Activated naive CD4-positive, alpha-beta T cell treated with anti-CD3 and anti-CD28 coated beads, Interleukin-2, amount 50 U/mL, for 24 hours (primary cell): ENCODE results near the gene PDGFC.
"Not testable (repeated sequence)": the region's sequence is repeated elsewhere in the genome, so short reads cannot be mapped to it uniquely, and the experiment has no call there.

Experiments used
- H3K27ac Mint-ChIP-seq: one replicate; pipeline ENCODE4 v1.8.0; 2021; ENCODE audit warnings: mild to moderate bottlenecking, mixed read lengths
- H3K27me3 Mint-ChIP-seq: one replicate; pipeline ENCODE4 v1.8.0; 2021; ENCODE audit warnings: mixed read lengths
- H3K36me3 Mint-ChIP-seq: one replicate; pipeline ENCODE4 v1.8.0; 2021; ENCODE audit warnings: mixed read lengths
- H3K4me1 Mint-ChIP-seq: one replicate; pipeline ENCODE4 v1.8.0; 2021; ENCODE audit warnings: mixed read lengths
- H3K4me3 Mint-ChIP-seq: one replicate; pipeline ENCODE4 v1.8.0; 2021; ENCODE audit warnings: mild to moderate bottlenecking, mixed read lengths
- H3K9me3 Mint-ChIP-seq: one replicate; pipeline ENCODE4 v1.8.0; 2021; ENCODE audit warnings: mixed read lengths

PDGFC gene

GRCh38 chr4:156948738-156949137, 22.9 kb downstream of the PDGFC start:
- Mint-ChIP-seq H3K27ac (no peak overlapping the region), H3K4me3 (no peak overlapping the region), H3K27me3 (no peaks in the 10 kb centered on the region), H3K36me3 (no peaks in the 10 kb centered on the region), H3K4me1 (no peaks in the 10 kb centered on the region), H3K9me3 (no peaks in the 10 kb centered on the region)

GRCh38 chr4:156948133-156948532, 23.5 kb downstream of the PDGFC start:
- Mint-ChIP-seq H3K27ac (no peak overlapping the region), H3K9me3 (no peaks in the 10 kb centered on the region), H3K4me1 (no peaks in the 10 kb centered on the region), H3K36me3 (no peaks in the 10 kb centered on the region), H3K4me3 (no peak overlapping the region), H3K27me3 (no peaks in the 10 kb centered on the region)

DNA sequence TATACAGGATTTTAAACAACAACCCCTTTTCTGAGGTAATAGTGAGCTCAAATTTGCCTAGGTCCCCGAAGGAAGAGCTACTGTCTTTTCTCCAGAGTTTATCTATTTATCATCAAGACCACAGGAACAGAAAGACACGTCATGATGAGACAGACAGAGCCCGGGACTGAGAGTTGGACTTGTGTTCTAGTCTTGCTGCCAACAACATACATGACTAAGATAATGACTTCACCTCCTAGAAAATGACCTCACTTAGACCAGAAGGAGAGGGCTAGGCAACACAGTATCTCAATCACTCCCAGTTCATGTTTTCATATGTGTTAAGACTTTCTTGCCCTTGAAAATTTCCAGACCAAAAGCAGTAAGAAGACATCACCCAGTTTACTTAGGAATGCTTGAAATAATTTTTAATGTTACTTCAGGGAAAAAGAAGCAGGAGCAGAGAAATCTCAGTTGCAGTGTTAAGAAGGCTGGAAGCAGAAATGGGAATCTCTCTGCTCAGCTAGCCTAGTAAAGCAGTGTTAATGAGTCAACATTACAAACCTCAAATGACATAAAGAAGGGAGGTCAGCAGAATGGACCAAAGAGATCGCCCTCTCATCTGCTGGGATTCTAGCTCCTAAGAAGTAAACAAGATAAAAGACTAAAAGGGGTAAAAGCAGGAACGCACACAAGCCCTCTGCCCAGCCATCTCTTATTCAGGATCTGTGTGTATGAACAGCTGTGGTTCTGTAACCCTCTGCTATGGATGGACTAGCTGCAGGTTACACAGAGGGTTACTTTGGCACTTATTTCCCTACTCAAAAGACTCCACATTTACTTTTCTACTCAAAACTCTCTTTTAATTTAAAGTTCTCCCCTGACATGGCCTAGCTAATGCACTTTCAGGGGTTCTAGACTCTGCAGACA, 24.8 kb downstream of the PDGFC start:
- H3K9me3 Mint-ChIP-seq, result no peaks in the 10 kb centered on the region
- no peaks in the 10 kb centered on the region for H3K27me3 Mint-ChIP-seq
- H3K4me1 Mint-ChIP-seq, result no peaks in the 10 kb centered on the region
- H3K4me3 Mint-ChIP-seq, result no peak overlapping the region
- no peak overlapping the region for H3K27ac Mint-ChIP-seq
- no peaks in the 10 kb centered on the region for H3K36me3 Mint-ChIP-seq

DNA sequence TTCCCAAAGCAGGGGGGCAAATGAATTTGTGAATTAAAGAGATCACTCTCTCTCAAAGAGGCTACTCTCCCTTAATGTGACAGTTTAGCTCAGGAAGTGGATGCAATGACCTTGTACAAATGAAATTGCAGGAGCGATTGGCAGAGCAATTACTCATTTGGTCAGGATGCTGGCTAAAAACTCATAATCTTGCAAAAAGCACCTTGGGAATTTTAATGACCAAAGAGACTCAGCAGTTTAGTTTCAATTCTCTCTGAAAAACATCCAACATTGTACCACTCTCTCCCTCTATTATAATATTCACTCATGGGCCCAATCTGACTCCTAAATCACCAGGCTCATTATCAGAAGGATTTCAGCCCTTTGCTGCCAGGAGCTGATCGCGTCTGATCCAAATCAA, 26.1 kb downstream of the PDGFC start:
- H3K4me1 Mint-ChIP-seq, result no peaks in the 10 kb centered on the region
- H3K27me3 Mint-ChIP-seq, result no peaks in the 10 kb centered on the region
- H3K27ac Mint-ChIP-seq, result no peak overlapping the region
- H3K4me3 Mint-ChIP-seq, result no peak overlapping the region
- no peaks in the 10 kb centered on the region for H3K36me3 Mint-ChIP-seq
- H3K9me3 Mint-ChIP-seq, result no peaks in the 10 kb centered on the region

GRCh38 chr4:156942991-156943390, 28.6 kb downstream of the PDGFC start:
- Mint-ChIP-seq H3K27me3 (no peaks in the 10 kb centered on the region), H3K9me3 (no peaks in the 10 kb centered on the region), H3K4me1 (no peaks in the 10 kb centered on the region), H3K27ac (no peak overlapping the region), H3K4me3 (no peak overlapping the region), H3K36me3 (no peaks in the 10 kb centered on the region)

DNA sequence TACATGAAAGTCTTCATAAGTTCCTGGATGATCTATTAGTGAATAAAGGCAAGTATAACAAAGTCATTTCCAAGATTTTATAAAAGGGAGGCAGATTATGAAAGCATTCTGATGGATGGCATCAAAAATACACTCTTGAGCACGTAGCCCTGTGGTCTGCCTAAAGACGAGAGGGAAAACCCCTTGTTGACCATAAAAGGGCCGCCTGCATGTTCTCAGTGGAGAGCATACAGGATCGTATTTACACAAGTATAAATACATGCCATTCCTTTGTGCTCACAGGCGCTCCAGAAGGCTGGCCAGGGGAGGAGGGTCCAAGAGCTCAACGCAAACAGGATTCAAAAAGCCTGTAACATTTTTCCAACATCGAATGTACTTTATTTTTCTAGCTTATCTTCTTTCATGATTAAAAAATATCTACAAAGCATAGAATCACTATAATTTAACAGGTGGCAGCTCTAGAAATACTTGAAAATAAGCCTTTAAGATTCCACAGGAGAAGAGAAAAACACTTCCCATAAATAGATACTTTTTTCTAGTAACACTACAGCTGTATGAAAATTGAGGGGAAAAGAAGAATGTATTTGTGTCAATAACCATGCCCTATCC, 29.6 kb downstream of the PDGFC start:
- Mint-ChIP-seq H3K27ac (no peak overlapping the region), H3K4me3 (no peak overlapping the region), H3K4me1 (no peaks in the 10 kb centered on the region), H3K27me3 (no peaks in the 10 kb centered on the region), H3K9me3 (no peaks in the 10 kb centered on the region), H3K36me3 (no peaks in the 10 kb centered on the region)

DNA sequence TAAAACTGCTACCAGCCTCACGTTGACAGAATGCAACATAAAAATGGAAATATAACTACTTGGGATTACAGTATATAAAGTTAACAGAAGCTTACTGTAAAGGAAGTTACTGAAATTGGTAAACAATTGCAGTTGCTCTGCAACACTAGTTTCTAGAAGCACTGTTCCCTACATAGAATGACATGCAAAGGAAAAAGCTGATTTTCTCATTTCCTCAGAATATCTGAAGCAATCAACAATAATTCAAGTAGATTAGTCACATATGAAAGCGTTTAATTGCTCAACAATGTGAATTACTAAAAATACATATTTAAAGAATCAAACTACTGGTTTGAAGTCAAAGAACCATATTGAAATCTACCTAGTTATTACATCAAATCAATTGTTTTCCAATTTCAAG, 31.8 kb downstream of the PDGFC start:
- Mint-ChIP-seq H3K36me3 (no peaks in the 10 kb centered on the region), H3K9me3 (peaks cover 6% of the 10 kb centered on the region), H3K27me3 (no peaks in the 10 kb centered on the region), H3K27ac (no peak overlapping the region), H3K4me3 (no peak overlapping the region), H3K4me1 (no peaks in the 10 kb centered on the region)

DNA sequence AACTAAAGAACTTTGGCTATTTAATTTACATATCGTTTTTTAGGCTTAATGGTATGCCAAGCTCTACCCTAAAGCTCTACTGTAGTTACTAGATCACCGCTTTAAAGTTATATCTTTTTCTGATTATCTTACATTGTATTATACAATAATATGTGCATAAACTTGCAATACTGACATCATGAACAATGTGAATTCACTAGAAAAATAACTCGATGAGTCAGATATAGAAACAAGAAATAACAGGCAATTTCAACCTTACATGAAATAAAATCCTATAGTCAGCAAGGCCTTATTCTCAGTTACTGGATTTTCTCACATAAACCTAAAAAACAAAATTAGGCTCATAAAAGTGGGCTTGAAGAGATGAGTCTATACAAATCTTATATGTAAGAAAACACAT, 32.5 kb downstream of the PDGFC start:
- no peak overlapping the region for H3K27ac Mint-ChIP-seq

DNA sequence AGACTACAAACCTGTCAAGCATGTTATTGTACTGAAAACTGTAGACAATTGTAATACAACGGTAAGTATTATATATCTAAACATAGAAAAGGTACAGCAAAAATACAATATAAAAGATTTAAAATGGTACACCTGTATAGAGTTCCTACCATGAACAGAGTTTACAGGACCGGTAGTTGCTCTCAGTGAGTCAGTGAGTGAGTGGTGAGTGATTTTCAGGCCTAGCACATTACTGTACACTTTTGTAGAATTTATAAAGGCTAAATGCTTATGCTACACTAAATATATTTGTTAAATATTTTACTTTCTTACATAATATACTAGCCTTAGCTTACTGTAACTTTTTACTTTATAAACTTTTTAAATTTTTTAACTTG, 37.4 kb downstream of the PDGFC start:
- Mint-ChIP-seq H3K9me3 (peaks cover 6% of the 10 kb centered on the region), H3K4me3 (no peak overlapping the region), H3K36me3 (no peaks in the 10 kb centered on the region), H3K27me3 (no peaks in the 10 kb centered on the region), H3K4me1 (no peaks in the 10 kb centered on the region), H3K27ac (no peak overlapping the region)

More for the DNA sequence above, 32.5 kb downstream of the PDGFC start:
- H3K4me1 Mint-ChIP-seq, result no peaks in the 10 kb centered on the region
- peaks cover 6% of the 10 kb centered on the region for H3K9me3 Mint-ChIP-seq
- no peaks in the 10 kb centered on the region for H3K27me3 Mint-ChIP-seq
- no peaks in the 10 kb centered on the region for H3K36me3 Mint-ChIP-seq
- H3K4me3 Mint-ChIP-seq, result no peak overlapping the region

- H3K27ac Mint-ChIP-seq, result no peak overlapping the region
- H3K36me3 Mint-ChIP-seq, result no peaks in the 10 kb centered on the region
- H3K4me1 Mint-ChIP-seq, result no peaks in the 10 kb centered on the region
- H3K27me3 Mint-ChIP-seq, result no peaks in the 10 kb centered on the region
- no peak overlapping the region for H3K4me3 Mint-ChIP-seq
- peaks cover 6% of the 10 kb centered on the region for H3K9me3 Mint-ChIP-seq
Measured at GRCh38 chr4:156933633-156934258, 37.9 kb downstream of the PDGFC start.

DNA sequence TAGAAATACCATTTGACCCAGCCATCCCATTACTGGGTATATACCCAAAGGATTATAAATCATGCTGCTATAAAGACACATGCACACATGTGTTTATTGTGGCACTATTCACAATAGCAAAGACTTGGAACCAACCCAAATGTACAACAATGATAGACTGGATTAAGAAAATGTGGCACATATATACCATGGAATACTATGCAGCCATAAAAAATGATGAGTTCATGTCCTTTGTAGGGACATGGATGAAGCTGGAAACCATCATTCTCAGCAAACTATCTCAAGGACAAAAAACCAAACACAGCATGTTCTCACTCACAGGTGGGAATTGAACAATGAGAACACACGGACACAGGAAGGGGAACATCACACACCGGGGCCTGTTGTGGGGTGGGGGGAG, 39.2 kb downstream of the PDGFC start:
- H3K27me3 Mint-ChIP-seq, H3K4me3 Mint-ChIP-seq, H3K36me3 Mint-ChIP-seq, H3K9me3 Mint-ChIP-seq, H3K27ac Mint-ChIP-seq, H3K4me1 Mint-ChIP-seq: not testable (repeated sequence)

- Mint-ChIP-seq H3K4me1 (no peaks in the 10 kb centered on the region), H3K9me3 (peaks cover under 1% of the 10 kb centered on the region), H3K27me3 (no peaks in the 10 kb centered on the region), H3K27ac (no peak overlapping the region), H3K4me3 (no peak overlapping the region), H3K36me3 (no peaks in the 10 kb centered on the region)
Measured at GRCh38 chr4:156931267-156931666, 40.3 kb downstream of the PDGFC start.

DNA sequence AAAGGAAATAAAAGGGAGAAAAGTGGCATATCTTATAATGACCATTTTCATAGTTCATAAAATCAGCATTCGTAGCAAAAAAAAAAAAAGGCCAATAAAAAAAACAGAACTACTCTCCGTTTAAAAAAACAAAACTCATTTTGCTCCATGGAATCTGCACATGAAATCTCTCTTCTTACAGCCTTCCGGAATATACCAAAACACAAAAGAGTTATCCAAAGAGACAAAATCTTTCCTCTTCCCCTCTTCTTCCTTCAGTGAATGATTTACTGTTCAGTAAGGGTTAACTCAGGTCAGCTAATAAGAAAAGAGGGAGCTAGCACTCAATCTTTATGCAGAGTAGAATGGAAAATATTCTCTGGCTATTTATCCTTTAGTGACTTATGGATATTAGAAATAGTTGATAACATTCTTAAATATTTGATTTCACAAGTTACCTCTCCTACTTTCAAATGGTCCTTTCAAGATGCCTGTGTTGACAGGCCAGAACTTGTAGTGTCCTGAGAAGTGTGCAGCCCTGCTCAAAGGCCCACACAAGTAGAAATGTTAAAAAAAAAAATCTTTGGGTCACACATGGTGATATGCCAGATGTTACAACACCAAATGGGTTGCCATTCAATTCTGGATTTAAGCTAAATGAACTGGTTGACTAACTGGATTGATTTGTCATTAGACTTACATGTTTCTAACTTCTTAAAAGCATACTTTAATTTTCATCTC, 42.1 kb downstream of the PDGFC start:
- Mint-ChIP-seq H3K27me3 (no peaks in the 10 kb centered on the region), H3K27ac (no peak overlapping the region), H3K9me3 (peaks cover 6% of the 10 kb centered on the region), H3K4me3 (no peak overlapping the region), H3K36me3 (no peaks in the 10 kb centered on the region), H3K4me1 (no peaks in the 10 kb centered on the region)

DNA sequence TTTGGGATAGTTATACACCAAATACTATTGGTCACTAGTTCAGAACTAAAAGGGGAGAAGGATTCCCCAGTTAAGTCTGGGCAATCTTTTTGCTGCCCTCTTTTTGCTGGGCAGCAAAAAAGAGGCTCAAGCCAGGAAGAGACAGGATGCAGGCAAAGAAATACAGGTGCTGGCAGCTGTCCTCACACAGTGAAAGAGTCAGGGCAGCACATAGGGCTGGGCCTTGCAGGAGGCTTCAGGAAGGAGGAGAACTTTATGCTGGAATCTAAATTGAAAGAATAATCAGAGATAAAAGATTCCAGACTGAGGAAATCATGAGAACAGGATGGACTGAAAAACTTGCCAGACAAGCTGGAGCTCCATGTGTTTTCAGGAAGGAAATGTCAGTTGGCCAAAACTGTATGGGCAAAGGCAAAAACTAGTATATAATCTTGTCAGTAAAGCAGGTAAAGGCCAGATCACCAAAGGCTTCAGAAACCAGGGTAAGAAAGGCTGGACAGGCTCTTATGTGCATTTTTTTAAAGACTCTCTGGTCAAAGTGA, 46.8 kb downstream of the PDGFC start:
- H3K27me3 Mint-ChIP-seq, result no peaks in the 10 kb centered on the region
- H3K4me1 Mint-ChIP-seq, result no peaks in the 10 kb centered on the region
- H3K36me3 Mint-ChIP-seq, result no peaks in the 10 kb centered on the region
- H3K9me3 Mint-ChIP-seq, result peaks cover 14% of the 10 kb centered on the region
- H3K4me3 Mint-ChIP-seq, result no peak overlapping the region
- no peak overlapping the region for H3K27ac Mint-ChIP-seq

GRCh38 chr4:156923525-156923924, 48.1 kb downstream of the PDGFC start:
- no peaks in the 10 kb centered on the region for H3K27me3 Mint-ChIP-seq
- no peaks in the 10 kb centered on the region for H3K4me1 Mint-ChIP-seq
- H3K4me3 Mint-ChIP-seq, result no peak overlapping the region
- peaks cover 14% of the 10 kb centered on the region for H3K9me3 Mint-ChIP-seq
- H3K27ac Mint-ChIP-seq, result no peak overlapping the region
- H3K36me3 Mint-ChIP-seq, result no peaks in the 10 kb centered on the region
